Ascending aorta (tissue), 2 donors: ENCODE data around the gene TMEM198. TPM values are rescaled to one million over a fixed set of nuclear protein-coding genes. Genes with fewer than 3 reads are reported as not detected.

Source experiments
- DNase-seq, 2 donors: peaks; one replicate each; pipeline ENCODE4 v3.0.0-alpha.2; 2019; ENCODE audit warnings: low spot score in 2 of 2
- H3K27ac ChIP-seq, 2 donors: fragments of 200-600 bp; sonication (generic); one replicate each; pipeline ENCODE4 v1.5.1; 2016 to 2017; ENCODE audit warnings: mild to moderate bottlenecking in 1 of 2
- H3K27me3 ChIP-seq: fragments of 200-600 bp; sonication (generic); one replicate; pipeline ENCODE4 v1.5.1; 2017
- H3K36me3 ChIP-seq, 2 donors: fragments of 200-600 bp; sonication (generic); one replicate each; pipeline ENCODE4 v1.5.1; 2016
- H3K4me1 ChIP-seq, 2 donors: fragments of 200-600 bp; sonication (generic); one replicate each; pipeline ENCODE4 v1.5.1; 2016 to 2017; ENCODE audit warnings: mild to moderate bottlenecking in 1 of 2
- H3K4me3 ChIP-seq, 2 donors: fragments of 200-600 bp; sonication (generic); one replicate each; pipeline ENCODE4 v1.5.1; 2016 to 2017; ENCODE audit warnings: mild to moderate bottlenecking in 1 of 2
- H3K9me3 ChIP-seq, 2 donors: fragments of 200-600 bp; sonication (generic); one replicate each; pipeline ENCODE4 v1.5.1; 2016
- intact Hi-C: fragments of 100-400 bp; cut with DNase I; formaldehyde crosslinking; loops from one replicate; pipeline ENCODE4 v1.15.1; 2023
- total RNA-seq: library from RNA; depleted of rRNA; stranded (reverse); fragments of >200 nt; gene quantifications from one replicate; pipeline ENCODE4 v1.1.0, GENCODE V29; 2016
- TF ChIP-seq, protein P1 (sequence below), 3 experiments: fragments of 200-600 bp in 2 of 3; fragments of 450-650 bp in 1 of 3; sonication (generic) in 2 of 3; IDR thresholded peaks; one replicate each; pipeline ENCODE4 v1.5.1; 2016 to 2019; ENCODE audit warnings: antibody characterized with exemption in 3 of 3, mild to moderate bottlenecking in 1 of 3, moderate library complexity in 1 of 3

TMEM198 gene
- total RNA-seq, 1 donor from 2014 or later, result 6.0 TPM

- peaks cover 4 to 14% of the 10 kb centered on the region in 2 donors for H3K4me1 ChIP-seq
- intact Hi-C loops, result loop anchor here (5.0 kb wide), 1 partner anchor 49 kb away; no protein-coding TSS in a partner anchor
- no peaks in the 10 kb centered on the region for H3K9me3 ChIP-seq
- H3K36me3 ChIP-seq, result no peaks in the 10 kb centered on the region
- H3K4me3 ChIP-seq, result no peak overlapping the region
- DNase-seq, result no peak
- no peaks in the 10 kb centered on the region for H3K27me3 ChIP-seq
- H3K27ac ChIP-seq, result no peak overlapping the region
- TF ChIP-seq, protein P1, sequence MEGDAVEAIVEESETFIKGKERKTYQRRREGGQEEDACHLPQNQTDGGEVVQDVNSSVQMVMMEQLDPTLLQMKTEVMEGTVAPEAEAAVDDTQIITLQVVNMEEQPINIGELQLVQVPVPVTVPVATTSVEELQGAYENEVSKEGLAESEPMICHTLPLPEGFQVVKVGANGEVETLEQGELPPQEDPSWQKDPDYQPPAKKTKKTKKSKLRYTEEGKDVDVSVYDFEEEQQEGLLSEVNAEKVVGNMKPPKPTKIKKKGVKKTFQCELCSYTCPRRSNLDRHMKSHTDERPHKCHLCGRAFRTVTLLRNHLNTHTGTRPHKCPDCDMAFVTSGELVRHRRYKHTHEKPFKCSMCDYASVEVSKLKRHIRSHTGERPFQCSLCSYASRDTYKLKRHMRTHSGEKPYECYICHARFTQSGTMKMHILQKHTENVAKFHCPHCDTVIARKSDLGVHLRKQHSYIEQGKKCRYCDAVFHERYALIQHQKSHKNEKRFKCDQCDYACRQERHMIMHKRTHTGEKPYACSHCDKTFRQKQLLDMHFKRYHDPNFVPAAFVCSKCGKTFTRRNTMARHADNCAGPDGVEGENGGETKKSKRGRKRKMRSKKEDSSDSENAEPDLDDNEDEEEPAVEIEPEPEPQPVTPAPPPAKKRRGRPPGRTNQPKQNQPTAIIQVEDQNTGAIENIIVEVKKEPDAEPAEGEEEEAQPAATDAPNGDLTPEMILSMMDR (IDR thresholded peaks at IDR 0.05), result no peak
Measured at GRCh38 chr2:219526320-219527075, 17.3 kb upstream of the TMEM198 start.

GRCh38 chr2:219527076-219527394 is 16.8 kb upstream of the TMEM198 start:
- H3K27me3 ChIP-seq, result no peaks in the 10 kb centered on the region
- no peak for DNase-seq

DNA sequence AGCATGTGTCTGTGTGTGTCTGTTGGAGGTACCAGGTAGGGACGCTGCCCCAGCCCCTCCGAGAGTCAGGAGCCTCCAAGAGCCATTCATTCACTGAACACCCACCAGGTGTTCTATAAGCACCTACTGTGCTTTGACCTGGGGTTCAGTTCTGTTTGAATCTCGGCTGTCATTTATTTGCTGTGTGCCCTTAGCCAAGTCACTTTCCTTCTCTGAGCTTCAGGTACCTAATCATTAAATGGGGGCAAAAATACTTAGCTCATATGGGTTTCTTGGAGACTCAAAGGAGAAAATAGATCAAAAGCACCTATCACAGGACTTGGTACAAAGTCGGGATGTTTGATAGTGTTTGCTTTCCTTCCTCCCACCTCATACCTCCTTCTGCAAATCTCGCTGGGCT is 16.4 kb upstream of the TMEM198 start:
- peaks cover 1 to 8% of the 10 kb centered on the region in 2 donors for H3K4me1 ChIP-seq
- H3K27ac ChIP-seq, result no peak overlapping the region
- intact Hi-C loops, result loop anchor here (5.0 kb wide), 1 partner anchor 50 kb away; no protein-coding TSS in a partner anchor
- TF ChIP-seq, protein P1 (IDR thresholded peaks at IDR 0.05), result no peak
- H3K4me3 ChIP-seq, result no peak overlapping the region
- no peak for DNase-seq
- H3K9me3 ChIP-seq, result no peaks in the 10 kb centered on the region
- no peaks in the 10 kb centered on the region for H3K27me3 ChIP-seq
- no peaks in the 10 kb centered on the region for H3K36me3 ChIP-seq

More at GRCh38 chr2:219527076-219527394, 16.8 kb upstream of the TMEM198 start:
- intact Hi-C loops, result loop anchor here (5.0 kb wide), 1 partner anchor 50 kb away; no protein-coding TSS in a partner anchor
- no peak overlapping the region for H3K27ac ChIP-seq
- no peak overlapping the region for H3K4me3 ChIP-seq
- H3K4me1 ChIP-seq, result peaks cover 4 to 12% of the 10 kb centered on the region in 2 donors
- no peaks in the 10 kb centered on the region for H3K36me3 ChIP-seq
- H3K9me3 ChIP-seq, result no peaks in the 10 kb centered on the region
- TF ChIP-seq, protein P1 (IDR thresholded peaks at IDR 0.05), result no peak

DNA sequence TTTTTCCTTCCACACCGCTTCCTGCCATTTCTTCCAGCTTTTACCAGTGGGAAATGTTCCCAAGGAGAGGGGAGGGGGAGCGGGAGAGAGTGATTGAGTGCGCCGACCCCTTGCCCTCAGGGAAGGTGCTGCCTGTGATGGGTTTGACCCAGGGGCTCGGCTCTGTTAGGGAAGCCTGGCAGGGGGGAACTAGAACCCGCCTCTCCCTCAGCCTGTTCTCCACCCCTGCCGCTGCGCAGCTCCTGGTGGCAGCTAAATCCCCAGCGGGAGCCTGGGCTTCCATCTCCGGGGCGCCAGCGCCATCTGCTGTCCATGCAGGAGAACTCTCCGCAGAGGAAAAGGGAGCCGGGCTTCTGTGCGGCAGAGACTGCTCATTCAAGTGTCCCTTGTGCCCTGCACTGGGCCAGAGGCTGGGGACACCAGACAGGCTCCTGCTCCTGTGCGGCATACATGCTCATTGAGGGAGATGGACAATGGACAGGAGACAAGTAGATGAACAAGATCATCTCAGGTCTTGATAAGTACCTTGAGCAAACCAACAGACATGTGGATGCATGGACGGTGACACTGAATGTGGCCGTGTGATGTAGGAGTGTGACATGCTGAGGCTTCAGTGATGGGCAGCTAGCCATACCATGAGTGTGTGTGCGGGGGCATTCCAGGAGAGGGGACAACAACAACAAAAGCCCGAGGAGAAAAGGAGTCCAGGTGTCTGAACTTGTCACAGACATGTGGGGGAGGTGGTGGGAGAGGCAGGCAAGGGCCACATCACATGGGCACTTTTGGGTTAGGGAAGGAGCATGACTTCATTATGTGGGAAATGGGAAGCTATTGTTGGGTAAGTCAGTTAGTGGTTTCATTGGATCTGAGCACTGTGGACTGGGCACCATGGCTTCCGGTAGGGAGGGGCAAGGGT is 13.5 kb upstream of the TMEM198 start:
- H3K27me3 ChIP-seq, result no peaks in the 10 kb centered on the region
- no peaks in the 10 kb centered on the region for H3K9me3 ChIP-seq
- intact Hi-C loops, result loop anchor here (1.0 to 10.0 kb wide), 5 partner anchors 21 to 236 kb away; no protein-coding TSS in a partner anchor
- no peaks in the 10 kb centered on the region for H3K4me1 ChIP-seq
- no peak overlapping the region for H3K27ac ChIP-seq
- H3K36me3 ChIP-seq, result no peaks in the 10 kb centered on the region
- DNase-seq, result peak in 1 of 2 donors; percentile 88
- H3K4me3 ChIP-seq, result peak overlapping the region in 1 of 2 donors; percentile 55
- TF ChIP-seq, protein P1 (IDR thresholded peaks at IDR 0.05), result peak; percentile 97 to 99 (median 98)

DNA sequence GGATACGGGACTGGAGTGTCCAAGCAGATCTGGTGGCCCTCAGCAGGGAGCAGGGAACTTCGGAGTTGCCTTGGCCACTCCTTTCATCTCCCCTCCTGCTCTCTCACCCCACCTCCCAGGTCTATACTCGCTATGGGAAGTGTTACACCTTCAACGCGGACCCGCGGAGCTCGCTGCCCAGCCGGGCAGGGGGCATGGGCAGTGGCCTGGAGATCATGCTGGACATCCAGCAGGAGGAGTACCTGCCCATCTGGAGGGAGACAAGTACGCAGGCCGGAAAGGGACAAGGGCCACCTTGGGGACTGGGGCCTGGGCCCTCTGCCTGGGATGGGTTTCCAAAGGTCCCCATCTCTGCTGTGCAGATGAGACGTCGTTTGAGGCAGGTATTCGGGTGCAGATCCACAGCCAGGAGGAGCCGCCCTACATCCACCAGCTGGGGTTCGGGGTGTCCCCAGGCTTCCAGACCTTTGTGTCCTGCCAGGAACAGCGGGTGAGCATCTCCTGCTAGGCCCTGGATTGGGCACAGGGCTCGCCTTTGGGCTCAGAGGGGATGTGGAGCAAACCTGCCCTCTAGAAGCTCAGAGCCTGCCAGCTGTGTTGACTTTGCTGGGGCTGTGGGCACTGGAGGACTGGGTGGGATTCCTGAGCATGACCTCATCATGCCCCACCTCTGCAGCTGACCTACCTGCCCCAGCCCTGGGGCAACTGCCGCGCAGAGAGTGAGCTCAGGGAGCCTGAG is 12.0 kb upstream of the TMEM198 start:
- no peak overlapping the region for H3K4me3 ChIP-seq
- intact Hi-C loops, result loop anchor here (10.0 kb wide), 1 partner anchor 237 kb away; no protein-coding TSS in a partner anchor
- H3K36me3 ChIP-seq, result no peaks in the 10 kb centered on the region
- TF ChIP-seq, protein P1 (IDR thresholded peaks at IDR 0.05), result no peak
- DNase-seq, result no peak
- no peak overlapping the region for H3K27ac ChIP-seq
- H3K9me3 ChIP-seq, result no peaks in the 10 kb centered on the region
- no peaks in the 10 kb centered on the region for H3K27me3 ChIP-seq
- H3K4me1 ChIP-seq, result no peaks in the 10 kb centered on the region
